ENCODE measurements around the gene C6orf132.
"Not testable (repeated sequence)": the region's sequence is repeated elsewhere in the genome, so short reads cannot be mapped to it uniquely, and the experiment has no call there.

C6orf132 gene

GRCh38 chr6:42142118-42142835 lies at the start of gene C6orf132:
C6orf132 (minus strand) TSS chr6:42142620; CDS start chr6:42142444, 176 bp downstream.
- peak; percentile 10 for DNase-seq

GRCh38 chr6:42190554-42191183 lies 48.2 kb upstream of the C6orf132 start:
- no peak for DNase-seq

- no peak for DNase-seq
These were observed 46.0 kb upstream of the C6orf132 start for GRCh38 chr6:42188406-42188805.

- DNase-seq: no peak
These were observed 43.2 kb upstream of the C6orf132 start for GRCh38 chr6:42185597-42185996.

- no peak for DNase-seq
These were observed 42.1 kb upstream of the C6orf132 start for GRCh38 chr6:42184475-42184874.

GRCh38 chr6:42182101-42182500 lies 39.7 kb upstream of the C6orf132 start:
- DNase-seq: no peak

GRCh38 chr6:42179945-42180313 lies 37.5 kb upstream of the C6orf132 start:
- peak; percentile 39 for DNase-seq

GRCh38 chr6:42179261-42179944 lies 37.0 kb upstream of the C6orf132 start:
- no peak for DNase-seq

GRCh38 chr6:42177514-42178364 lies 35.3 kb upstream of the C6orf132 start:
- peak; percentile 32 for DNase-seq

- DNase-seq: no peak
These were observed 34.6 kb upstream of the C6orf132 start for GRCh38 chr6:42176981-42177380.

GRCh38 chr6:42175860-42176259 lies 33.4 kb upstream of the C6orf132 start:
- DNase-seq: peak; percentile 12

GRCh38 chr6:42173101-42173500 lies 30.7 kb upstream of the C6orf132 start, which contains the start of gene GUCA1A:
GUCA1A (plus strand) TSS chr6:42173364; CDS start chr6:42173614, 250 bp downstream.
- DNase-seq: no peak

- DNase-seq: no peak
These were observed 29.6 kb upstream of the C6orf132 start for GRCh38 chr6:42171813-42172581.

- not testable (repeated sequence) for DNase-seq
These were observed 27.4 kb upstream of the C6orf132 start for GRCh38 chr6:42169780-42170179.

- no peak for DNase-seq
These were observed 26.2 kb upstream of the C6orf132 start for GRCh38 chr6:42168650-42169049.

- DNase-seq: peak; percentile 82
These were observed 24.2 kb upstream of the C6orf132 start for GRCh38 chr6:42166444-42167141.

GRCh38 chr6:42165016-42165415 lies 22.6 kb upstream of the C6orf132 start:
- no peak for DNase-seq

- no peak for DNase-seq
These were observed 21.6 kb upstream of the C6orf132 start for GRCh38 chr6:42163981-42164380.

GRCh38 chr6:42162812-42163211 lies 20.4 kb upstream of the C6orf132 start:
- DNase-seq: no peak

GRCh38 chr6:42162384-42162783 lies 20.0 kb upstream of the C6orf132 start:
- DNase-seq: no peak

- DNase-seq: no peak
These were observed 17.1 kb upstream of the C6orf132 start for GRCh38 chr6:42159431-42160024.
